Endothelial cell of umbilical vein (primary cell): ENCODE measurements around the gene KRTCAP2. TPM values are rescaled to one million over a fixed set of nuclear protein-coding genes. Genes with fewer than 3 reads are reported as not detected.

Experiments used
- BruUV-seq: library from RNA; stranded (reverse); fragments of 400-500 nt; replicated peaks from 2 replicates; lab custom pipeline; 2021; lab: Mats Ljungman, UMichigan
- CTCF ChIA-PET: fragments of 300-600, 350-600 bp; sonication (Branson Sonifier 250); formaldehyde crosslinking; loops from one replicate; lab custom pipeline; 2021; ENCODE audit warnings: antibody characterized with exemption, inconsistent platforms; lab: Charles Lee
- POLR2A ChIA-PET: fragments of 300-600, 350-600 bp; sonication (Branson Sonifier 250); formaldehyde crosslinking; loops from one replicate; lab custom pipeline; 2021; ENCODE audit warnings: antibody characterized with exemption, inconsistent platforms; lab: Charles Lee
- DNase-seq: peaks from one replicate; pipeline ENCODE4 v3.0.0-alpha.2; 2011; ENCODE audit warnings: low read depth, low spot score
- FAIRE-seq: peaks from 2 replicates; lab custom pipeline; 2011; peaks lifted over from hg19 to GRCh38; lab: Jason Lieb, UNC
- H2AFZ ChIP-seq: 2 replicates; pipeline ENCODE4 v1.6.0; 2012; ENCODE audit warnings: low read depth, low read length, control low read depth, inconsistent platforms
- H3K27ac ChIP-seq: 2 replicates; pipeline ENCODE4 v1.5.1; 2011; ENCODE audit warnings: low read depth, mild to moderate bottlenecking, control low read depth, low read length, moderate library complexity; ENCODE audit not compliant: insufficient read depth
- H3K27me3 ChIP-seq, 2 experiments: 2 replicates each; pipeline versions ENCODE4 v1.6.0 to v1.6.1; 2011; ENCODE audit warnings: low read length in 2 of 2, mixed read lengths in 1 of 2; ENCODE audit not compliant: control insufficient read depth in 2 of 2, insufficient read depth in 2 of 2
- H3K36me3 ChIP-seq, 2 experiments: 2 replicates in 1 of 2; 3 replicates in 1 of 2; pipeline ENCODE4 v1.5.1; 2011; ENCODE audit warnings: low read length in 2 of 2, mild to moderate bottlenecking in 1 of 2, moderate library complexity in 1 of 2; ENCODE audit not compliant: control insufficient read depth in 2 of 2, insufficient read depth in 2 of 2; ENCODE audit errors: extremely low read depth in 1 of 2
- H3K4me1 ChIP-seq: 3 replicates; pipeline ENCODE4 v1.5.1; 2011; ENCODE audit warnings: mild to moderate bottlenecking, low read length; ENCODE audit not compliant: control insufficient read depth, insufficient read depth; ENCODE audit errors: extremely low read depth
- H3K4me2 ChIP-seq: 2 replicates; pipeline ENCODE4 v1.6.1; 2011; ENCODE audit warnings: low read length, control low read depth, mixed read lengths; ENCODE audit not compliant: insufficient read depth
- H3K4me3 ChIP-seq, 3 experiments: fragments of 200-600 bp in 1 of 3; sonication (generic), shearing (Covaris generic) in 1 of 3; replicated peaks in 1 of 3; 2 replicates each; pipeline ENCODE4 v1.5.1; 2011 to 2016; ENCODE audit warnings: control low read depth in 3 of 3, low read length in 3 of 3, mild to moderate bottlenecking in 2 of 3, inconsistent platforms in 1 of 3, low read depth in 1 of 3, moderate library complexity in 1 of 3; ENCODE audit not compliant: insufficient read depth in 1 of 3
- H3K79me2 ChIP-seq: 2 replicates; pipeline ENCODE4 v1.6.0; 2012; ENCODE audit warnings: low read length, inconsistent platforms; ENCODE audit not compliant: control insufficient read depth, insufficient read depth
- H3K9ac ChIP-seq: replicated peaks from 2 replicates; pipeline ENCODE3; 2011; ENCODE audit warnings: low read length, control low read depth; ENCODE audit not compliant: insufficient read depth; ENCODE audit errors: extremely low read depth
- H3K9me1 ChIP-seq: replicated peaks from 3 replicates; pipeline ENCODE4 v1.6.0; 2011; ENCODE audit warnings: mild to moderate bottlenecking, low read length; ENCODE audit not compliant: control insufficient read depth, insufficient read depth; ENCODE audit errors: extremely low read depth
- H3K9me3 ChIP-seq: replicated peaks from 2 replicates; pipeline ENCODE4 v1.5.1; 2012; ENCODE audit warnings: low read length, inconsistent platforms; ENCODE audit not compliant: control insufficient read depth, insufficient read depth
- H4K20me1 ChIP-seq: replicated peaks from 2 replicates; pipeline ENCODE3; 2011; ENCODE audit warnings: mild to moderate bottlenecking, low read length; ENCODE audit not compliant: control insufficient read depth, insufficient read depth; ENCODE audit errors: extremely low read depth
- CTCF ChIP-seq, 2 donors: IDR thresholded peaks; 1 replicate in 1 of 2; 2 replicates in 1 of 2; pipeline ENCODE4 v1.5.1; 2011; ENCODE audit warnings: low read length in 2 of 2, mild to moderate bottlenecking in 2 of 2, moderate library complexity in 2 of 2, control low read depth in 1 of 2, inconsistent platforms in 1 of 2, low read depth in 1 of 2; ENCODE audit not compliant: insufficient read depth in 1 of 2; ENCODE audit errors: extremely low read depth in 1 of 2
- EZH2 ChIP-seq: IDR thresholded peaks from 2 replicates; pipeline ENCODE4 v1.6.1; 2012; ENCODE audit warnings: borderline replicate concordance, low read depth, mild to moderate bottlenecking, moderate library complexity, low read length, inconsistent platforms; ENCODE audit not compliant: severe bottlenecking
- FOS ChIP-seq: IDR thresholded peaks from 2 replicates; pipeline ENCODE4 v1.6.1; 2011; ENCODE audit warnings: mild to moderate bottlenecking, low read length, moderate library complexity, borderline replicate concordance; ENCODE audit not compliant: insufficient read depth
- GATA2 ChIP-seq: IDR thresholded peaks from 2 replicates; pipeline ENCODE4 v1.7.0; 2011; ENCODE audit warnings: low read depth, mild to moderate bottlenecking, moderate library complexity, mixed read lengths, low read length; ENCODE audit not compliant: insufficient read length, insufficient read depth
- JUN ChIP-seq: IDR thresholded peaks from 2 replicates; pipeline ENCODE4 v1.6.1; 2011; ENCODE audit warnings: borderline replicate concordance, low read depth; ENCODE audit not compliant: insufficient read length, insufficient read depth
- MAX ChIP-seq: IDR thresholded peaks from 2 replicates; pipeline ENCODE4 v1.6.1; 2011; ENCODE audit not compliant: insufficient read depth, insufficient read length
- MYC ChIP-seq: IDR thresholded peaks from one replicate; pipeline ENCODE4 v1.6.1; 2011; ENCODE audit warnings: mild to moderate bottlenecking, low read depth, low read length
- POLR2A ChIP-seq: IDR thresholded peaks from 2 replicates; pipeline ENCODE4 v1.6.1; 2012; ENCODE audit warnings: low read depth, mild to moderate bottlenecking, control low read depth, low read length
- POLR2AphosphoS5 ChIP-seq: IDR thresholded peaks from 2 replicates; pipeline ENCODE4 v1.6.1; 2012; ENCODE audit warnings: low read depth, mild to moderate bottlenecking, control low read depth, low read length, moderate library complexity; ENCODE audit not compliant: insufficient read depth
- dilution Hi-C: fragments of 300-500 bp; cut with MboI; formaldehyde crosslinking; loops from one replicate; pipeline ENCODE4 v1.15.0; 2019; ENCODE audit warnings: low sequenced_read_pairs; ENCODE audit not compliant: extremely low pct_ligation_motif_present
- intact Hi-C: fragments of 100-400 bp; cut with micrococcal nuclease; formaldehyde crosslinking; loops from one replicate; pipeline ENCODE4 v1.10.0; 2022
- polyA plus RNA-seq, 4 experiments: library from polyadenylated mRNA; depleted of rRNA in 3 of 4; stranded (reverse) in 3 of 4; unstranded in 1 of 4; fragments of >200 nt; gene quantifications; 2 replicates each; pipeline versions ENCODE4 v1.2.1 to v1.2.3, GENCODE V29; 2011 to 2012; ENCODE audit warnings: missing spikeins in 1 of 4
- total RNA-seq: library from RNA; stranded (reverse); gene quantifications from 2 replicates; pipeline ENCODE4 v1.2.3, GENCODE V29; 2021

KRTCAP2 gene
- total and polyA plus RNA-seq, 2 donors (not counting 3 experiments of a cell fraction or from before 2014, with no cell fraction given) = 207 to 362 TPM

- TF ChIP-seq FOS (no peak), POLR2A (no peak), POLR2AphosphoS5 (no peak), CTCF (IDR thresholded peaks at IDR 0.05; ENCODE audit: extremely low read depth in 1 of 2, insufficient read depth in 1 of 2, low read depth in 1 of 2, low read length in 2 of 2) (no peak), GATA2 (no peak), MAX (no peak), EZH2 (no peak), MYC (no peak), JUN (no peak)
- CTCF ChIA-PET = no interaction called here
These were observed 24.9 kb upstream of the KRTCAP2 start for GRCh38 chr1:155197901-155198546.

More at GRCh38 chr1:155197901-155198546, 24.9 kb upstream of the KRTCAP2 start:
- Histone ChIP-seq H3K9ac (no peak overlapping the region), H3K27ac (no peak overlapping the region), H3K79me2 (no peaks in the 10 kb centered on the region), H3K4me2 (no peak overlapping the region), H3K27me3 (no peaks in the 10 kb centered on the region), H3K4me1 (peaks cover 12% of the 10 kb centered on the region), H3K9me3 (no peaks in the 10 kb centered on the region), H3K36me3 (peaks cover 0 to 3% of the 10 kb centered on the region in 2 experiments), H3K4me3 (no peak overlapping the region), H3K9me1 (no peaks in the 10 kb centered on the region), H2AFZ (no peak overlapping the region), H4K20me1 (no peaks in the 10 kb centered on the region)
- DNase-seq = no peak
- POLR2A ChIA-PET = no interaction called here
- FAIRE-seq = no peak
- dilution Hi-C loops = no loop called here
- no TSS peak for BruUV-seq
- intact Hi-C loops = no loop called here
